Gastroesophageal sphincter (tissue), 4 donors: Measurements from ENCODE around the gene BOD1L2. TPM values are rescaled to one million over a fixed set of nuclear protein-coding genes. Genes with fewer than 3 reads are reported as not detected.

Source experiments
- ATAC-seq: fragments of 150-250 bp; one replicate; pipeline ENCODE4 v1.9.1; 2016; ENCODE audit warnings: mild to moderate bottlenecking, moderate library complexity
- H3K27ac ChIP-seq, 4 donors: fragments of 200-600 bp; sonication (generic) in 3 of 4; 1 replicate in 3 of 4; 2 replicates in 1 of 4; pipeline ENCODE4 v1.5.1; 2016 to 2019
- H3K27me3 ChIP-seq: fragments of 200-600 bp; sonication (generic); one replicate; pipeline ENCODE4 v1.5.1; 2019
- H3K36me3 ChIP-seq, 2 donors: fragments of 200-600 bp; sonication (generic); one replicate each; pipeline ENCODE4 v1.5.1; 2019; ENCODE audit warnings: control low read depth in 1 of 2
- H3K4me1 ChIP-seq, 3 donors: fragments of 200-600 bp; sonication (generic); 1 replicate in 2 of 3; 2 replicates in 1 of 3; pipeline ENCODE4 v1.5.1; 2016 to 2019; ENCODE audit warnings: control low read depth in 2 of 3
- H3K4me3 ChIP-seq, 2 donors: fragments of 200-600 bp; sonication (generic); one replicate each; pipeline ENCODE4 v1.5.1; 2019; ENCODE audit warnings: mild to moderate bottlenecking in 1 of 2, moderate library complexity in 1 of 2
- H3K9me3 ChIP-seq, 3 donors: fragments of 200-600 bp; sonication (generic); one replicate each; pipeline ENCODE4 v1.5.1; 2017 to 2019; ENCODE audit warnings: control low read depth in 2 of 3
- EP300 ChIP-seq: sonication (generic); formaldehyde crosslinking; IDR thresholded peaks from one replicate; pipeline ENCODE4 v1.6.1; 2017; ENCODE audit warnings: antibody characterized with exemption, mild to moderate bottlenecking
- POLR2A ChIP-seq, 2 donors: fragments of 450-650 bp; IDR thresholded peaks; one replicate each; pipeline ENCODE4 v1.6.1; 2017; ENCODE audit warnings: antibody characterized with exemption in 2 of 2, mild to moderate bottlenecking in 2 of 2, moderate library complexity in 1 of 2
- POLR2AphosphoS5 ChIP-seq: sonication (generic); formaldehyde crosslinking; IDR thresholded peaks from one replicate; pipeline ENCODE4 v1.6.1; 2017; ENCODE audit warnings: antibody characterized with exemption
- WGBS, 2 donors: methylation state at CpG; one replicate each; pipeline ENCODE4 v1.1.5; 2018; ENCODE audit warnings: low coverage in 1 of 2; 5-methylcytosine and 5-hydroxymethylcytosine counted together
- total RNA-seq, 4 donors: library from RNA; depleted of rRNA; stranded (reverse); fragments of >200 nt; gene quantifications; one replicate each; pipeline ENCODE4 v1.1.0, GENCODE V29; 2016
- TF ChIP-seq, protein P1 (sequence below), 4 experiments: fragments of 200-600 bp in 2 of 4; fragments of 450-650 bp in 2 of 4; sonication (generic) in 1 of 4; IDR thresholded peaks; one replicate each; pipeline ENCODE4 v1.5.1; 2017 to 2019; ENCODE audit warnings: antibody characterized with exemption in 4 of 4, mild to moderate bottlenecking in 2 of 4, moderate library complexity in 2 of 4

The BOD1L2 gene
- total RNA-seq, 4 donors from 2014 or later = not detected

GRCh38 chr18:57164401-57164800, 17.5 kb downstream of the BOD1L2 start:
- TF ChIP-seq POLR2A (IDR thresholded peaks at IDR 0.05) (no peak), POLR2AphosphoS5 (no peak), EP300 (no peak)
- TF ChIP-seq, protein P1, sequence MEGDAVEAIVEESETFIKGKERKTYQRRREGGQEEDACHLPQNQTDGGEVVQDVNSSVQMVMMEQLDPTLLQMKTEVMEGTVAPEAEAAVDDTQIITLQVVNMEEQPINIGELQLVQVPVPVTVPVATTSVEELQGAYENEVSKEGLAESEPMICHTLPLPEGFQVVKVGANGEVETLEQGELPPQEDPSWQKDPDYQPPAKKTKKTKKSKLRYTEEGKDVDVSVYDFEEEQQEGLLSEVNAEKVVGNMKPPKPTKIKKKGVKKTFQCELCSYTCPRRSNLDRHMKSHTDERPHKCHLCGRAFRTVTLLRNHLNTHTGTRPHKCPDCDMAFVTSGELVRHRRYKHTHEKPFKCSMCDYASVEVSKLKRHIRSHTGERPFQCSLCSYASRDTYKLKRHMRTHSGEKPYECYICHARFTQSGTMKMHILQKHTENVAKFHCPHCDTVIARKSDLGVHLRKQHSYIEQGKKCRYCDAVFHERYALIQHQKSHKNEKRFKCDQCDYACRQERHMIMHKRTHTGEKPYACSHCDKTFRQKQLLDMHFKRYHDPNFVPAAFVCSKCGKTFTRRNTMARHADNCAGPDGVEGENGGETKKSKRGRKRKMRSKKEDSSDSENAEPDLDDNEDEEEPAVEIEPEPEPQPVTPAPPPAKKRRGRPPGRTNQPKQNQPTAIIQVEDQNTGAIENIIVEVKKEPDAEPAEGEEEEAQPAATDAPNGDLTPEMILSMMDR (IDR thresholded peaks at IDR 0.05) = no peak
- no peak overlapping the region for H3K27ac ChIP-seq
- no peaks in the 10 kb centered on the region for H3K36me3 ChIP-seq
- H3K9me3 ChIP-seq = peaks cover 0 to 9% (median 0%) of the 10 kb centered on the region in 3 donors
- no peaks in the 10 kb centered on the region for H3K4me1 ChIP-seq
- no peak for ATAC-seq
- no peak overlapping the region for H3K4me3 ChIP-seq
- WGBS, 2 donors = 62 to 71% methylated on average over 6 of the region's 6 CpGs
- peaks cover 18% of the 10 kb centered on the region for H3K27me3 ChIP-seq

- no peak overlapping the region for H3K4me3 ChIP-seq
- no peak for TF ChIP-seq EP300
- no peak for TF ChIP-seq POLR2A (IDR thresholded peaks at IDR 0.05)
- TF ChIP-seq, protein P1 (IDR thresholded peaks at IDR 0.05) = no peak
- TF ChIP-seq POLR2AphosphoS5 = no peak
- H3K27ac ChIP-seq = no peak overlapping the region
- 50 to 83% methylated on average over 1 of the region's 1 CpG for WGBS, 2 donors
- H3K27me3 ChIP-seq = peaks cover 18% of the 10 kb centered on the region
- H3K36me3 ChIP-seq = no peaks in the 10 kb centered on the region
- ATAC-seq = no peak
- H3K4me1 ChIP-seq = no peaks in the 10 kb centered on the region
- H3K9me3 ChIP-seq = peaks cover 0 to 6% (median 0%) of the 10 kb centered on the region in 3 donors
Measured at GRCh38 chr18:57167617-57168308, 20.9 kb downstream of the BOD1L2 start.

DNA sequence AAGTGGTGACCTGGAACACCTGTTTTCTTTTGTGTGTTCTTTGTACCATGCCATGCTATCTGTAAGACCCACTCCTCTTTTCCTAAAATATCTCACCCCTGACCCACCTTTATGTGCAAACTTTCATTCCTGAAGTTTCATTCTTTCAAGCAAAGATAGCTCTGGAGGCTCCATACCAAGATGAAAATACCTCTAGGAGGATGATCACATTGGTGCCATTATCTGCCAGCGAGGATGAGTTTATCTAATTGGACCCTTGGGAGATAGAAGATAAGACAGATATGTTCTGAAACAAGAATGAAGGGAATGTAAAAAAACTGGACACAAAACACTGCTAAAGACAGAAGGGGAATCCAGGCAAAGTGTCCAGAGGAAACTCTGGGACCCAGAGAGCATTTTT, 24.1 kb downstream of the BOD1L2 start:
- peaks cover 10% of the 10 kb centered on the region for H3K27me3 ChIP-seq
- peaks cover 0 to 9% (median 0%) of the 10 kb centered on the region in 3 donors for H3K9me3 ChIP-seq
- H3K36me3 ChIP-seq = no peaks in the 10 kb centered on the region
- H3K4me1 ChIP-seq = no peaks in the 10 kb centered on the region
- no peak for ATAC-seq
- no peak overlapping the region for H3K4me3 ChIP-seq
- TF ChIP-seq POLR2A (IDR thresholded peaks at IDR 0.05) (no peak), EP300 (no peak), POLR2AphosphoS5 (no peak)
- TF ChIP-seq, protein P1 (IDR thresholded peaks at IDR 0.05) = no peak
- WGBS, 2 donors = 20 to 50% methylated on average over 1 of the region's 1 CpG
- H3K27ac ChIP-seq = no peak overlapping the region

DNA sequence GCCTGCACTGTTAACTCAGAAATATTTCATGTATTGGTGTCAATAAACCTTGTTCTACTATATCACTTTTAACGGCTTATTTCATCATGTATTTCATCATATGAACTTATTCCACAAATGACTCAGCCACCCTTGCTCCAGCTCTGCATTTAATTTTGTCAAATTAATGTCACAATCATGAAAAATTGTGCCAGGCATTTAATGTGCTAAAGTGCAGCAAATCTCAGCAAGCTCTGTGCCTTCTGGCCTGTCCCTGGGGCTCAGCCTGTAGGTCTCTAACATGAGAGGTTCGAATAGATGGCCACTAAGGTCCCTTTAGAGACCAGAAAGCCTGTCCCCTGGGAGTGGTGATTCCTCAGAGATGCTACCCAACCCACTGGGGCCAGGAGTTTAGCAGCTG, 28.6 kb downstream of the BOD1L2 start:
- TF ChIP-seq EP300 (no peak), POLR2A (IDR thresholded peaks at IDR 0.05) (no peak), POLR2AphosphoS5 (no peak)
- TF ChIP-seq, protein P1 (IDR thresholded peaks at IDR 0.05) = no peak
- WGBS, 2 donors = 71 to 73% methylated on average over 2 of the region's 2 CpGs
- Histone ChIP-seq H3K4me3 (no peak overlapping the region), H3K27me3 (no peaks in the 10 kb centered on the region), H3K9me3 (peaks cover 0 to 9% (median 0%) of the 10 kb centered on the region in 3 donors), H3K4me1 (no peaks in the 10 kb centered on the region), H3K36me3 (no peaks in the 10 kb centered on the region), H3K27ac (no peak overlapping the region)
- no peak for ATAC-seq

DNA sequence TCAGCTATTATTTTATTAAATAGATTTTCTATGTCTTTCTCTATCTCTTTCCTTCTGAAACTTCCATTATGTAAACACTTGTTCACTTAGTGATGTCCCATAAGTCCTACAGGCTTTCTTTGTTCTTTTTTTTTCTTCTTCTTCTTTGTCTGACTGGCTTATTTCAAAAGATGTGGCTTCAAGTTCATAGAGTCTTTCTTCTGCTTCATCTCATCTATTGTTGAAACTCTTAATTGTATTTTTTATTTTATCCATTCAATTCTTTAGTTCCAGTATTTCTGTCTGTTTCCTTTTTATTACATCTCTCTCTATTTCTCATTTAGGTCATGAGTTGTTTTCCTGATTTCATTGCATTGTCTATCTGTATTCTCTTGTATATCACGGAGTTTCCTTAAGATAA, 38.5 kb downstream of the BOD1L2 start:
- Histone ChIP-seq H3K4me1 (no peaks in the 10 kb centered on the region), H3K27me3 (peaks cover 21% of the 10 kb centered on the region), H3K27ac (no peak overlapping the region), H3K4me3 (no peak overlapping the region), H3K9me3 (peaks cover 0 to 55% (median 0%) of the 10 kb centered on the region in 3 donors), H3K36me3 (no peaks in the 10 kb centered on the region)
- TF ChIP-seq, protein P1 (IDR thresholded peaks at IDR 0.05) = no peak
- TF ChIP-seq POLR2A (IDR thresholded peaks at IDR 0.05) (no peak), POLR2AphosphoS5 (no peak), EP300 (no peak)
- no peak for ATAC-seq
- 57 to 78% methylated on average over 1 of the region's 1 CpG for WGBS, 2 donors
